Measurements from ENCODE around the gene MRGPRE. TPM values are rescaled to one million over a fixed set of nuclear protein-coding genes. Genes with fewer than 3 reads are reported as not detected.

MRGPRE gene
- total and polyA plus RNA-seq, 9 donors = not detected

- Histone ChIP-seq H3K4me1 (ENCODE audit: insufficient read depth) (no peaks in the 10 kb centered on the region), H3K27me3 (no peaks in the 10 kb centered on the region), H3K36me3 (no peaks in the 10 kb centered on the region), H3K27ac (no peak overlapping the region), H3K9me3 (peaks cover 0 to 3% of the 10 kb centered on the region in 2 donors), H3K4me3 (no peak overlapping the region)
- TF ChIP-seq POLR2A (IDR thresholded peaks at IDR 0.05) (no peak), EP300 (IDR thresholded peaks at IDR 0.05) (no peak)
- TF ChIP-seq, protein P1, sequence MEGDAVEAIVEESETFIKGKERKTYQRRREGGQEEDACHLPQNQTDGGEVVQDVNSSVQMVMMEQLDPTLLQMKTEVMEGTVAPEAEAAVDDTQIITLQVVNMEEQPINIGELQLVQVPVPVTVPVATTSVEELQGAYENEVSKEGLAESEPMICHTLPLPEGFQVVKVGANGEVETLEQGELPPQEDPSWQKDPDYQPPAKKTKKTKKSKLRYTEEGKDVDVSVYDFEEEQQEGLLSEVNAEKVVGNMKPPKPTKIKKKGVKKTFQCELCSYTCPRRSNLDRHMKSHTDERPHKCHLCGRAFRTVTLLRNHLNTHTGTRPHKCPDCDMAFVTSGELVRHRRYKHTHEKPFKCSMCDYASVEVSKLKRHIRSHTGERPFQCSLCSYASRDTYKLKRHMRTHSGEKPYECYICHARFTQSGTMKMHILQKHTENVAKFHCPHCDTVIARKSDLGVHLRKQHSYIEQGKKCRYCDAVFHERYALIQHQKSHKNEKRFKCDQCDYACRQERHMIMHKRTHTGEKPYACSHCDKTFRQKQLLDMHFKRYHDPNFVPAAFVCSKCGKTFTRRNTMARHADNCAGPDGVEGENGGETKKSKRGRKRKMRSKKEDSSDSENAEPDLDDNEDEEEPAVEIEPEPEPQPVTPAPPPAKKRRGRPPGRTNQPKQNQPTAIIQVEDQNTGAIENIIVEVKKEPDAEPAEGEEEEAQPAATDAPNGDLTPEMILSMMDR (IDR thresholded peaks at IDR 0.05) = no peak
- intact Hi-C loops (cut with DNase I) = loop anchor here in 2 of 4 donors (5.0 to 10.0 kb wide), 2 partner anchors 111 to 179 kb away; no protein-coding TSS in a partner anchor
- DNase-seq = peak in 1 of 5 donors; percentile 5
- 52 to 63% (median 57%) methylated on average over 11 of the region's 11 CpGs for WGBS, 3 donors
These were observed 16.1 kb downstream of the MRGPRE start for GRCh38 chr11:3216027-3216525.

GRCh38 chr11:3215346-3216026 is 16.7 kb downstream of the MRGPRE start:
- Histone ChIP-seq H3K4me1 (ENCODE audit: insufficient read depth) (no peaks in the 10 kb centered on the region), H3K27ac (no peak overlapping the region), H3K4me3 (no peak overlapping the region), H3K27me3 (no peaks in the 10 kb centered on the region), H3K36me3 (no peaks in the 10 kb centered on the region), H3K9me3 (peaks cover 0 to 3% of the 10 kb centered on the region in 2 donors)
- intact Hi-C loops (cut with DNase I) = loop anchor here in 2 of 4 donors (5.0 to 10.0 kb wide), 2 partner anchors 111 to 178 kb away; no protein-coding TSS in a partner anchor
- TF ChIP-seq EP300 (IDR thresholded peaks at IDR 0.05) (no peak), POLR2A (IDR thresholded peaks at IDR 0.05) (no peak)
- TF ChIP-seq, protein P1 (IDR thresholded peaks at IDR 0.05) = no peak
- 46 to 65% (median 58%) methylated on average over 17 of the region's 17 CpGs for WGBS, 3 donors
- DNase-seq = peak in 1 of 5 donors; percentile 4

- TF ChIP-seq POLR2A (IDR thresholded peaks at IDR 0.05) (no peak), EP300 (IDR thresholded peaks at IDR 0.05) (no peak)
- TF ChIP-seq, protein P1 (IDR thresholded peaks at IDR 0.05) = no peak
- intact Hi-C loops (cut with DNase I) = loop anchor here in 1 of 4 donors (10.0 kb wide), 1 partner anchor 110 kb away; no protein-coding TSS in a partner anchor
These were observed 17.9 kb downstream of the MRGPRE start for GRCh38 chr11:3214420-3214699.

DNA sequence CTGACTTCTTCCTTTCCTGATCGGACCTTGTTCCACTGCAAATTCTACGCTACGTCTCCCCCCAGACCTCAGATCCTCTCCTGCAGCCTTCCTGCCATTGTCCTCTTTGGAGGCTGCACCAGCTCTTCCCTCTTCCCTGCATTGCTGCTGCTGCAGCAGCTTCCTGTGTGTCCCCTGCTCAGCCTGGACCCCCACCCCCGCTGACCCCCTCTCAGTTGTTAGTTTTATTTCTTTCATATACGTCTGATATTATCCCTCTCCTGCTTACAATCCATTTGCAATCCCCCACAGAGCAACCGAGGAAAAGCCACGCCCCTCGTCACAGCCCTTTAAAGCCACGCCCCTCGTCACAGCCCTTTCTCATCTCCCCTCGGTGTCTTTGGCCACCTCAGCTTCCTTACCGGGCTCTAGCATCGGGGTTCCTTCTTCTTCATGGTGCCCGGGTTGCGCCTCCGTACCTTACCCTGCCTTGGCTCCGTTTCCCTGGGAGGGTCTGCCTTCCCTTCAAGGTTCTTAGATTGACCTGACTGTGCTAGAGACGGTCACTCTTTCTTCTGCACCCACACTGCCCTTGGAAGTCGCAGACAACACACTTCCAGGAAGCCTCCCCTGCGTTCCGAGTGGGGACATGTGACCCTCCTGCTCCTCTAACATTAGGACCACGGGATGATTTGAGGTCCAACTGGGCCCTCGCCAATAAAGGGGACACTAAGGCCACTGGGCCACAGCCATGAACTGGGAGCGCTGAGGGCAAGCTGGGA is 18.4 kb downstream of the MRGPRE start:
- H3K27ac ChIP-seq = no peak overlapping the region
- no peaks in the 10 kb centered on the region for H3K36me3 ChIP-seq
- H3K27me3 ChIP-seq = no peaks in the 10 kb centered on the region
- intact Hi-C loops (cut with DNase I) = loop anchor here in 1 of 4 donors (10.0 kb wide), 1 partner anchor 109 kb away; no protein-coding TSS in a partner anchor
- no peak overlapping the region for H3K4me3 ChIP-seq
- peak in 2 of 5 donors; percentile 5 to 17 for DNase-seq
- TF ChIP-seq EP300 (IDR thresholded peaks at IDR 0.05) = no peak
- no peaks in the 10 kb centered on the region for H3K4me1 ChIP-seq (ENCODE audit: insufficient read depth)
- H3K9me3 ChIP-seq = peaks cover 0 to 3% of the 10 kb centered on the region in 2 donors
- 52 to 58% (median 54%) methylated on average over 24 of the region's 24 CpGs for WGBS, 3 donors

More at GRCh38 chr11:3214420-3214699, 17.9 kb downstream of the MRGPRE start:
- peaks cover 0 to 3% of the 10 kb centered on the region in 2 donors for H3K9me3 ChIP-seq
- no peaks in the 10 kb centered on the region for H3K4me1 ChIP-seq (ENCODE audit: insufficient read depth)
- peak in 1 of 5 donors; percentile 5 for DNase-seq
- 69 to 81% (median 75%) methylated on average over 4 of the region's 4 CpGs for WGBS, 3 donors
- H3K27ac ChIP-seq = no peak overlapping the region
- no peak overlapping the region for H3K4me3 ChIP-seq
- H3K27me3 ChIP-seq = no peaks in the 10 kb centered on the region
- no peaks in the 10 kb centered on the region for H3K36me3 ChIP-seq
